ENCODE results near the gene OTUD3. TPM values are rescaled to one million over a fixed set of nuclear protein-coding genes. Genes with fewer than 3 reads are reported as not detected.
"Not testable (repeated sequence)": the region's sequence is repeated elsewhere in the genome, so short reads cannot be mapped to it uniquely, and the experiment has no call there.

OTUD3 gene
- total RNA-seq, 1 donor from 2014 or later: 3.0 TPM

DNA sequence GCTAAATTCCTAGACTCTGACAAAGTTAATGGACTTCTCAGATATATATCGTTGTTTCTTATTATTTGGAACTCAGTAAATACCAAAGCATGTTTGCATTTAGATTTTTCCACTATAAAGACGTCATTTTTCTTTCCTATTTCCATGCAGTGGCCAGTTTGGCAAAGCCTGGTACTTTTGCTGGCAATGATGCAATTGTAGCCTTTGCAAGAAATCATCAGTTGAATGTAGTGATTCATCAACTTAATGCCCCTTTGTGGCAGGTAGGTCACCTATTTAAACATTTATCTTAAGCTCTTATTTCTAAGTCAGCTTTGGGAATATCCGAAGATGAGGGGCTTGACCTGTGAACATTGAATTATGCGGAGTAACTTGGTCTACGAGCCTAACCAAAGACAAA, 12.0 kb downstream of the OTUD3 start:
- intact Hi-C loops (cut with DNase I): no loop called here

GRCh38 chr1:19901653-19902052, 19.5 kb downstream of the OTUD3 start:
- intact Hi-C loops (cut with DNase I): no loop called here
- ATAC-seq (ENCODE audit: poor library complexity) (no peak), DNase-seq (no peak)

More for the DNA sequence above, 12.0 kb downstream of the OTUD3 start:
- ATAC-seq (ENCODE audit: poor library complexity): no peak
- no peak for DNase-seq

- intact Hi-C loops (cut with DNase I): no loop called here
- ATAC-seq (ENCODE audit: poor library complexity) (no peak), DNase-seq (no peak)
These were observed 21.4 kb downstream of the OTUD3 start for GRCh38 chr1:19903621-19904020.

DNA sequence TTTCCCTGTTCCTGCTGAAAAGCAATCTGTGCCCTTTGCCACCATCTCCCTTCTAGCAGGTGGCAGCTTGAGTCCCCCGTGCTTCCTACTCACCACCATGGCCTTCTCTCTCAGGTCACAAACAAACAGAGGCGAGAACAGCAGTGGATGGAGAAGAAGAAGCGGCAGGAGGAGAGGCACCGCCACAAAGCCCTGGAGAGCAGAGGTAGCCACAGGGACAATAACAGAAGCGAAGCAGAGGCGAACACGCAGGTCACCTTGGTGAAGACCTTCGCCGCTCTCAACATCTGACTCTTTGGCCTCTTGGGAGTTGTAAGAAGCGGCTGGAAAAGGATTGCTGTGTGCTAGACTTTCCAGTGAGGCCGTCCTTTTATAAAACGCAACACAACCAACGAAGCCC, 25.3 kb downstream of the OTUD3 start:
- intact Hi-C loops (cut with DNase I): no loop called here
- ATAC-seq (ENCODE audit: poor library complexity) (no peak), DNase-seq (no peak)

- intact Hi-C loops (cut with DNase I): no loop called here
- no peak for DNase-seq
These were observed 27.2 kb downstream of the OTUD3 start for GRCh38 chr1:19909392-19909791.

DNA sequence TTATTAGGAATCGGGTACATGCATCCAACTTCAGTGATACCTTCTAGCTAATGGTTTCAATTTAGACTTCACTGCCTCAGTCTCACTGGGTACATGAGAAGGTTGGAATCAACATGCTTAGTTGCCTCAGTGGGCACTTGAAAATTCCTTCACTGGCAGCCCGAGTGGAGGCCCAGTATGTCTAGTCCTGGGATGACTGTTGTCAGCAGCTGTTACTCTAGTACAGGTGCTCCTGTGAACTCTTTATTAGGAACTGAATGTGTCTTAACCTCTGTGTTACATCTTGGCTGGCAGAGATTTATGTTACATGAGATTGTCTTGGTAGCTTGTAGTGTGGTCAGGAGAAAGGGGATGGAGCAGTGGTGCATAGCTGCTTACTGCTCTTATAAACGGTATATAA, 27.8 kb downstream of the OTUD3 start:
- ATAC-seq (ENCODE audit: poor library complexity): no peak
- DNase-seq: no peak
- intact Hi-C loops (cut with DNase I): loop anchor here (10.0 kb wide), 1 partner anchor 585 kb away; no protein-coding TSS in a partner anchor

More at GRCh38 chr1:19909392-19909791, 27.2 kb downstream of the OTUD3 start:
- no peak for ATAC-seq (ENCODE audit: poor library complexity)

DNA sequence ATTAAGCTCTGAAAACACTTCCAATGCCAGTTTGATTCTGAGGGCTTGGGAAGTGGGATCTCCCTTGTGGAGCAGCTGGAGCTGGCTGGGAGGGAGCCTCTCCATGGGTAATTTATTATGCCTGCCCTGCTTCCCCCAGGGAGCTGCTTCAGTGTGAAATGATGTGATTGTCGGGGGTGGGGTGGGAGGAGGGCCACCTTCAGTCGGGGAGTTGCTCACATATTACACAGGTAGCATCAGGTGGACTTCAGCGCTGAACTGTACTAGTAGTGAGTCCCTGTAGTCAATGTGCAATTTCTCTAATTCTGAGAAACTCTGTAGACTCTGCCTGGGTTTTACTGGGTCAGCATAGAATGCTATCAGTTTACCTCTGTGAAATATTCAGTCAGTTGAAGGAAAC, 28.5 kb downstream of the OTUD3 start:
- intact Hi-C loops (cut with DNase I): loop anchor here (10.0 kb wide), 1 partner anchor 584 kb away; no protein-coding TSS in a partner anchor
- DNase-seq (no peak), ATAC-seq (ENCODE audit: poor library complexity) (no peak)

DNA sequence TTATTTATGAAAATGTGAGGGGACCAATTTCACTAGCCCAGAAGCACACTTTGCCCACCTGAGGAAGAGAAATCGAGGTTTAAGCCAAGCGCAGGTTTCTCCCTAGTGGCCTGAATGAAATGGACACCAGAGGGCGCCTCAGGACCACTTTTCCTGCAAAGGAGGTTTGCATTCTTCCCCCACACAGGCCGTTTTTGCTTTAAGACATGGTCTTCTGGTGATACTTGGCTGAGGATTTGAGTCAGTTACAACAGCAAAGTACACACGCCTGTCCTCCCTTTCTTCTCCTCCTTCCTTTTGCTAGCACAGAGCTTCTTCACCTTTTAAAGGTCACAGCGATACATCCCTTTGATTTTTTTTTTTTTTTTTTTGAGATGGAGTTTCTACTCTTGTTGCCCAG, 35.9 kb downstream of the OTUD3 start:
- ATAC-seq (ENCODE audit: poor library complexity) (peak; percentile 87), DNase-seq (peak; percentile 80)

DNA sequence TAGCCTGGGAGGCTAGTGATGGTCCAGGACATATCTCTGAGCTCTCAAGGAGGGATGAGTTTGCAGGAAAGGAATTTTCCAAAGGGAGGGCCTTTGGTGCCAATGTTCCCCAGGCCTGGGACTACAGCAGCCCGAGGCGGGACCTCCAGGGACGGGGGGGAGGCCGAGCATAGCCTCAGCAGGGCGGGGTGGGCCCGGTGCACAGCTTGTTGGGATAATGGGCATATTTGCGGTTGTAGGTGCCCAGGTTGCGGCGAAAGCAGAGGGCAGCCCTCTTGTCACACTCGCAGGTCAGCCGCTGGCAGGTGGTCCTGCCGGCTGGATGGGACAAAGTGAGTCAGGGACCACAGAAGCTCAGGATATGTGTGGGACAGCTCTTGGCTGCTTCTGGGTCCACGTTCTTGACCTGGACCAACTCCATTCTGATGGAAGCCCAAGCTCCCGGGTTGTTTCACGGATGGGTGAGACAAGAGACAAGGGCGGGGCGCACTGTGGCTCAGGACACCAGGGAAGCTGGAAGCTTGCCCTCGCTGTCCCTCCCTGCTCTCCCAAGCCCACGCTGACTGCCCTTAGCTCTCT, 38.0 kb downstream of the OTUD3 start:
- no peak for ATAC-seq (ENCODE audit: poor library complexity)
- intact Hi-C loops (cut with DNase I): no loop called here
- DNase-seq: no peak

More for the DNA sequence above, 35.9 kb downstream of the OTUD3 start:
- intact Hi-C loops (cut with DNase I): loop anchor here (5.0 to 10.0 kb wide), 2 partner anchors 234 to 577 kb away; no protein-coding TSS in a partner anchor

- intact Hi-C loops (cut with DNase I): no loop called here
- no peak for DNase-seq
- ATAC-seq (ENCODE audit: poor library complexity): no peak
These were observed 39.1 kb downstream of the OTUD3 start for GRCh38 chr1:19921310-19921709.

DNA sequence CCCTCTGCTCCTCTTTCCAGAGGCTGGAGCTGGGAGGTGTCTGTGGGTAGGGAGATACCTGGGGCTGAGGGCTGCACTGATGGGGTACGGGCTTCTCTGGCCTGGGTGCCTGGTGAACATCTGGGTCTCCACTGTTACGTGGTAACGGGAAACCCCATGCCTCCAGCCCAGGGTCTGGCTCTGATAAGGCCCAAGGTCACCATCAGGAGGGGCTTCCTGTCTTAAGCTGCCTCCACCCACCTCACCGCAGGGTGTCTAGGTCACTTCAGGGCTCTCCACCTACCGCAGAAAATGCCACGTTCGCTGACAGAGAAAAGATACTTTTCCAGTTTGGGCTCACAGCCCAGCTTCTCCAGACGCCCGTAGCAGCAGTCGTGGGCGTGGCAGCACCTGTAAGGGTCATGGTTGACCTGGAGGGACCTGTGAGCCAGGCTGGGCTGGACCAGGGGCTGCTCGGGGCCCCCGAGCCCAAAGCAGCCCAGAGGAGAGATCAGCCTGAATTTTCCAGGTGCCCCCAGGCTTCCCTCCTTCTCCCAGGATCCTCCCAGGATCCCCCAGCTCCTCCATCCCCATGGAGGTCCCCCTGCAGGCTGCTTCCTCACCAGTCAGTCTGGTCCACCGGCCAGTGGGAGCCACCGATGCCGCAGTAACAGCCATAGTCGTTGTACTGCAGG, 40.0 kb downstream of the OTUD3 start:
- intact Hi-C loops (cut with DNase I): no loop called here
- ATAC-seq (ENCODE audit: poor library complexity) (no peak), DNase-seq (no peak)

DNA sequence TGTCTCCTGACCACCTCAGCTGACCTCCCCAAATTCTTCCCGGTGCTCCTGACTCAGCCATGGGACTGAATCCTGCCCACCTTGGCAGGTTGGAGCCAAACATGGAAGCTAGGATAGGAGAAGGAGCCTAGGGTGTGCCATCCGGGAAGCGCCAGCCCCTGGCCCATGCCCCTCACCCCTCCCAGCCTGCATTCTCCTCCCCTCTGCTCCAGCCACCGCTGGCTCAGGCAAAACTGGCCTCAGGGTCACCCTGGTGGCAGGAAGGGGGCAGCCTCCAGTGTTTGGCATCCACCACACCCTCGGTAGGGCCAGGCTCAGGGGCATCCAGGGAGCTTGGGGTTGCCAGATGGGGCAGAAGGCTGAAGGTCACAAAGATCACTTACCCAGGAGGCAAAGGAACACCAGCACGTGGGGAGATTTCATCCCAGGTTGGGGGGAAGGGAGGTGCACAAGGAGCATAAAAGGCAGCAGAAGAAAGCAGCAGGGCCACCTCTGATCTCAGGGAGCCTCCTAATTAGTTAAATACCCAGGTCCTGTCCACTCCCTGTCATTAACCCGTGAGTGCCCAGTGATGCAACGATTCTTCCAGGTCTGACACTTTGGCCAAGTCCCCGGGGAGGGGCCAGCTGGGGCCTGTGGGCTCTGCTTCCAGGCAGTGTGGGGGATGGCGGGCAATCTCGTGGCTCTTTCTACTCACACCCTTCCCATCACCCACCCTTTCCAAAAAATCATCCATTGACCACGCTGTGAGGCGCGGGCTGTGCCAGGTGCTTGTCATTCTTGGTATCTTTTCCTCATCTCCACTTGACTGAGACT, 41.1 kb downstream of the OTUD3 start, which contains the start of gene PLA2G2E:
PLA2G2E (minus strand) TSS at position 481 of the 816 bp plus-strand sequence; CDS start at position 423, 58 bp downstream.
- intact Hi-C loops (cut with DNase I): no loop called here
- ATAC-seq (ENCODE audit: poor library complexity) (no peak), DNase-seq (no peak)

- ATAC-seq (ENCODE audit: poor library complexity): no peak
- intact Hi-C loops (cut with DNase I): no loop called here
- DNase-seq: no peak
These were observed 41.8 kb downstream of the OTUD3 start for GRCh38 chr1:19923953-19924346.

GRCh38 chr1:19925342-19926070, 43.3 kb downstream of the OTUD3 start:
- intact Hi-C loops (cut with DNase I): no loop called here
- DNase-seq (no peak), ATAC-seq (ENCODE audit: poor library complexity) (no peak)

DNA sequence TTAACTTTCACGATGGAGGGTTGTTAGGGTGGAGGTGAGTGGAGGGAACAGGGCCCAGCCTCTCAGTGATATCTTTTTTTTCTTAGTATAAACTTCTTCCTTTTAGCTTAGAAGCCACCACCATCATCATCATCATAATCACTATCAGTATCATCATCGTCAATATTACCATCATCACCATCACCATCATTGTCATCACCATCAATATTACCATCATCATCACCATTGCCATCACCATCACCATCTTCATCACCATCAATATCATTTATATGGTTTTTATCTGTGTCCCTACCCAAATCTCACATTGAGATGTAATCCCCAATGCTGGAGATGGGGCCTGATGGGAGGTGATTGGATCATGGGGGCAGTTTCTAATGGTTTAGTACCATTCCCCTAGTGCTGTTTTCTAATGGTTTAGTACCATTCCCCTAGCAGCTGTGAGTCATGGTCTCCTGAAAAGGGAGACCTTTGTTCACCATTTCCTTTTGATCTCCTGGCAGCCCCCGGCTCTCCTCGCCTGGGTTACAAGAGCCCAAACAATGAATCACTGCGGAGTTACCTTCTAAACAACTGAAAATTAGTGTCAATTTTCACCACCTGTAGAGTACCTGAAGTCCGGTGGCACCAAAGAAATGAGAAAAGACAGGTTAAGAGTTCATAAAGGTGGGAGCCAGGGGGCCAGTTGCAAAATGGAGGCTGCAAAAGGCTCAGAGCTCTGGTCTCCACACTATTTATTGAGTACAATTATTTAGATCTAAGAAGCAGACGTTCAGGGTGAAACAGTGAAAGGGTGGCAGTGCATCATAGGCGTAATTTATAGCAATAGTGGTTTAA, 44.3 kb downstream of the OTUD3 start:
- no peak for DNase-seq
- intact Hi-C loops (cut with DNase I): no loop called here
- ATAC-seq (ENCODE audit: poor library complexity): no peak

GRCh38 chr1:19927130-19927421, 44.9 kb downstream of the OTUD3 start:
- DNase-seq; ATAC-seq (ENCODE audit: poor library complexity); intact Hi-C loops (cut with DNase I): not testable (repeated sequence)

DNA sequence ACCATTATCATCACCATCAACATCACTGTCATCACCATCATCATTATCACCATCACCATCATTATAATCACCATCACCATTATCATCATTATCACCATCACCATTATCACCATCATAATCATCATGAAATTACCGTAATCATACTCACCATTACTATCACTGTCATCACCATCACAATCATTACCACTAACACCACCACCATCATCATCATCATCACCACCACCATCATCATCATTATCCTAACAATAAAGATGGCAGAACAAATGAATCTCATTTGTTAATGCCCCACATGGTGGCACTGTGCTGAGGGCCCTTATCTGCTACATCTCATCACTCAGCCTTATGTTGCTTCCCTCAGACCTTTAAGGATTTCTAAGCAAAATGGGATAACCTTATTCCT, 50.7 kb downstream of the OTUD3 start:
- intact Hi-C loops (cut with DNase I): no loop called here
- DNase-seq (no peak), ATAC-seq (ENCODE audit: poor library complexity) (no peak)

DNA sequence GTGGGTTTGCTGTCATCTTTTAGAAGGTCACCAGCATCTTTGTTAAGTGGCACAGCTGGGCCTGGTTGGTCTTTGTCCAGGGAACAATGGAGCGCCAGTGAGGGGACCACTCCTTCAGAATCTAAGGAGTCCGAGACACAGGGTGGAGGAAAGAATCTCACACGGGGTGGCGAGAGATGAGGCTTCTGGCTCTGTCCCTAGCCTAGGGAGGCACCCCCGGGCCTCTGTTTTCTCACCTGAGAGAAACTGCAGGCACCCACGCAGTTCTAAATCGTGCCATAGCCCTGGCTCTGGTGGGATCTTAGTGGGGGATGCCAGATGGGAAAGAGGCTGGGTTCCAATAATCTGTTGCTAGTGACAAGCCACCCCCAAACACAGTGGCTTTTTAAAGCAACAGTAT, 52.1 kb downstream of the OTUD3 start:
- DNase-seq: no peak
- no peak for ATAC-seq (ENCODE audit: poor library complexity)
- intact Hi-C loops (cut with DNase I): no loop called here
